Tibial nerve (tissue), 4 donors: ENCODE data around the gene DCDC2C. TPM values are rescaled to one million over a fixed set of nuclear protein-coding genes. Genes with fewer than 3 reads are reported as not detected.

Source experiments
- DNase-seq, 2 donors: peaks; one replicate each; pipeline ENCODE4 v3.0.0-alpha.2; 2019; ENCODE audit warnings: low spot score in 2 of 2
- H3K27ac ChIP-seq, 4 donors: fragments of 200-600 bp; sonication (generic) in 3 of 4; one replicate each; pipeline ENCODE4 v1.5.1; 2017 to 2019; ENCODE audit warnings: mild to moderate bottlenecking in 1 of 4
- H3K27me3 ChIP-seq, 2 donors: fragments of 200-600 bp; sonication (generic) in 1 of 2; one replicate each; pipeline versions ENCODE4 v1.5.1 to v1.6.0; 2017 to 2019
- H3K36me3 ChIP-seq, 3 donors: fragments of 200-600 bp; sonication (generic); one replicate each; pipeline ENCODE4 v1.5.1; 2018 to 2019
- H3K4me1 ChIP-seq, 4 donors: fragments of 200-600 bp; sonication (generic) in 3 of 4; one replicate each; pipeline ENCODE4 v1.5.1; 2017 to 2019
- H3K4me3 ChIP-seq, 4 donors: fragments of 200-600 bp; sonication (generic) in 3 of 4; one replicate each; pipeline ENCODE4 v1.5.1; 2017 to 2019; ENCODE audit warnings: mild to moderate bottlenecking in 1 of 4, moderate library complexity in 1 of 4
- H3K9me3 ChIP-seq, 4 donors: fragments of 200-600 bp; sonication (generic) in 3 of 4; one replicate each; pipeline ENCODE4 v1.5.1; 2017 to 2019
- EP300 ChIP-seq, 2 donors: sonication (generic); formaldehyde crosslinking; IDR thresholded peaks; one replicate each; pipeline ENCODE4 v1.6.1; 2017; ENCODE audit warnings: antibody characterized with exemption in 2 of 2, mild to moderate bottlenecking in 1 of 2
- POLR2A ChIP-seq, 2 donors: fragments of 450-650 bp; IDR thresholded peaks; one replicate each; pipeline ENCODE4 v1.6.1; 2017; ENCODE audit warnings: antibody characterized with exemption in 2 of 2, mild to moderate bottlenecking in 2 of 2, moderate library complexity in 2 of 2
- WGBS, 2 donors: methylation state at CpG; one replicate each; pipeline ENCODE4 v1.1.5; 2018; 5-methylcytosine and 5-hydroxymethylcytosine counted together
- total RNA-seq, 4 donors: library from RNA; depleted of rRNA; stranded (reverse); fragments of >200 nt; gene quantifications; one replicate each; pipeline ENCODE4 v1.1.0, GENCODE V29; 2016
- TF ChIP-seq, protein P1 (sequence below), 5 experiments: fragments of 200-600 bp in 3 of 5; fragments of 450-650 bp in 2 of 5; sonication (generic) in 3 of 5; IDR thresholded peaks; one replicate each; pipeline ENCODE4 v1.5.1; 2016 to 2019; ENCODE audit warnings: antibody characterized with exemption in 5 of 5, mild to moderate bottlenecking in 3 of 5, moderate library complexity in 2 of 5

The DCDC2C gene
- total RNA-seq, 4 donors from 2014 or later: 2.9 to 22.3 (median 5.6) TPM

DNA sequence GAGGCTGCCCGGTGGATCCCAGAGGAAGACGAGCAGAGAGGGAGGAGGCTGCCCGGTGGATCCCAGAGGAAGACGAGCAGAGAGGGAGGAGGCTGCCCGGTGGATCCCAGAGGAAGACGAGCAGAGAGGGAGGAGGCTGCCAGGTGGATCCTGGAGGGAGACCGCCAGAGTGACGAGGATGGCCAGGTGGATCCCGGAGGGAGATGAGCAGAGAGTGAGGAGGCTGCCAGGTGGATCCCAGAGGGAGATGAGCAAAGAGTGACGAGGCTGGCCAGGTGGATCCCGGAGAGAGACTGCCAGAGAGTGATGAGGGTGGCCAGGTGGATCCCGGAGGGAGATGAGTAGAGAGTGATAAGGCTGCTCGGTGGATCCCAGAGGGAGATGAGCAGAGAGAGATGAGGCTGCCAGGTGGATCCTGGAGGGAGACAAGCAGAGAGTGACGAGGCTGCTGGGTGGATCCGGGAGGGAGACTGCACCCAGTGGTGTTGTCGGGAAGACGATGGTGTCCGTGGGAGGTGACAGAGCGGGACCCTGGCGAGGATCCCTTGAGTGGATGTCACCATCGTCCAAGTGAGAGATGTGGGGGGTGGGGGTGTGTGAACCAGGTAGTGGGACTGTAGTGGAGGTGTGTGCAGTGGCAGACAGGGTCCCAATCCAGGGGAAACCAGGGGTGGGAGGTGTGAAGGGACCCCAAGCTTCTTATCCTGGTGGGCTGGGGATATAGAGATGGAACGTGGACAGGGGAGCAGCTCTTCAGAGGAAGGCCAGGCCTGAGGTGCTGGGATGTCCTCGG is 22.3 kb downstream of the DCDC2C start:
- DNase-seq: no peak
- 79 to 80% methylated on average over 18 to 23 of the region's 23 CpGs for WGBS, 2 donors
- TF ChIP-seq POLR2A (IDR thresholded peaks at IDR 0.05) (no peak), EP300 (IDR thresholded peaks at IDR 0.05) (no peak)
- TF ChIP-seq, protein P1, sequence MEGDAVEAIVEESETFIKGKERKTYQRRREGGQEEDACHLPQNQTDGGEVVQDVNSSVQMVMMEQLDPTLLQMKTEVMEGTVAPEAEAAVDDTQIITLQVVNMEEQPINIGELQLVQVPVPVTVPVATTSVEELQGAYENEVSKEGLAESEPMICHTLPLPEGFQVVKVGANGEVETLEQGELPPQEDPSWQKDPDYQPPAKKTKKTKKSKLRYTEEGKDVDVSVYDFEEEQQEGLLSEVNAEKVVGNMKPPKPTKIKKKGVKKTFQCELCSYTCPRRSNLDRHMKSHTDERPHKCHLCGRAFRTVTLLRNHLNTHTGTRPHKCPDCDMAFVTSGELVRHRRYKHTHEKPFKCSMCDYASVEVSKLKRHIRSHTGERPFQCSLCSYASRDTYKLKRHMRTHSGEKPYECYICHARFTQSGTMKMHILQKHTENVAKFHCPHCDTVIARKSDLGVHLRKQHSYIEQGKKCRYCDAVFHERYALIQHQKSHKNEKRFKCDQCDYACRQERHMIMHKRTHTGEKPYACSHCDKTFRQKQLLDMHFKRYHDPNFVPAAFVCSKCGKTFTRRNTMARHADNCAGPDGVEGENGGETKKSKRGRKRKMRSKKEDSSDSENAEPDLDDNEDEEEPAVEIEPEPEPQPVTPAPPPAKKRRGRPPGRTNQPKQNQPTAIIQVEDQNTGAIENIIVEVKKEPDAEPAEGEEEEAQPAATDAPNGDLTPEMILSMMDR (IDR thresholded peaks at IDR 0.05): no peak
- Histone ChIP-seq H3K36me3 (no peaks in the 10 kb centered on the region), H3K4me3 (no peak overlapping the region), H3K9me3 (peaks cover 0 to 11% (median 0%) of the 10 kb centered on the region in 4 donors), H3K4me1 (peaks cover 0 to 18% (median 0%) of the 10 kb centered on the region in 4 donors), H3K27ac (no peak overlapping the region), H3K27me3 (no peaks in the 10 kb centered on the region)

GRCh38 chr2:3726511-3726910 is 23.1 kb downstream of the DCDC2C start:
- Histone ChIP-seq H3K36me3 (no peaks in the 10 kb centered on the region), H3K9me3 (peaks cover 0 to 3% (median 0%) of the 10 kb centered on the region in 4 donors), H3K27me3 (no peaks in the 10 kb centered on the region), H3K4me1 (peaks cover 0 to 18% (median 0%) of the 10 kb centered on the region in 4 donors), H3K4me3 (no peak overlapping the region), H3K27ac (no peak overlapping the region)
- WGBS, 2 donors: 92 to 93% methylated on average over 10 of the region's 10 CpGs
- TF ChIP-seq POLR2A (IDR thresholded peaks at IDR 0.05): no peak
- TF ChIP-seq, protein P1 (IDR thresholded peaks at IDR 0.05): no peak
- no peak for TF ChIP-seq EP300 (IDR thresholded peaks at IDR 0.05)
- no peak for DNase-seq

- WGBS, 2 donors: 49 to 53% methylated on average over 10 to 12 of the region's 12 CpGs
- no peaks in the 10 kb centered on the region for H3K36me3 ChIP-seq
- peaks cover 0 to 18% (median 0%) of the 10 kb centered on the region in 4 donors for H3K4me1 ChIP-seq
- H3K9me3 ChIP-seq: no peaks in the 10 kb centered on the region
- no peak overlapping the region for H3K4me3 ChIP-seq
- H3K27ac ChIP-seq: peak overlapping the region in 2 of 4 donors; percentile 34 to 36
- no peak for TF ChIP-seq EP300 (IDR thresholded peaks at IDR 0.05)
- TF ChIP-seq, protein P1 (IDR thresholded peaks at IDR 0.05): no peak
- no peak for TF ChIP-seq POLR2A (IDR thresholded peaks at IDR 0.05)
- DNase-seq: no peak
- no peaks in the 10 kb centered on the region for H3K27me3 ChIP-seq
These were observed 24.1 kb downstream of the DCDC2C start for GRCh38 chr2:3727397-3728045.

DNA sequence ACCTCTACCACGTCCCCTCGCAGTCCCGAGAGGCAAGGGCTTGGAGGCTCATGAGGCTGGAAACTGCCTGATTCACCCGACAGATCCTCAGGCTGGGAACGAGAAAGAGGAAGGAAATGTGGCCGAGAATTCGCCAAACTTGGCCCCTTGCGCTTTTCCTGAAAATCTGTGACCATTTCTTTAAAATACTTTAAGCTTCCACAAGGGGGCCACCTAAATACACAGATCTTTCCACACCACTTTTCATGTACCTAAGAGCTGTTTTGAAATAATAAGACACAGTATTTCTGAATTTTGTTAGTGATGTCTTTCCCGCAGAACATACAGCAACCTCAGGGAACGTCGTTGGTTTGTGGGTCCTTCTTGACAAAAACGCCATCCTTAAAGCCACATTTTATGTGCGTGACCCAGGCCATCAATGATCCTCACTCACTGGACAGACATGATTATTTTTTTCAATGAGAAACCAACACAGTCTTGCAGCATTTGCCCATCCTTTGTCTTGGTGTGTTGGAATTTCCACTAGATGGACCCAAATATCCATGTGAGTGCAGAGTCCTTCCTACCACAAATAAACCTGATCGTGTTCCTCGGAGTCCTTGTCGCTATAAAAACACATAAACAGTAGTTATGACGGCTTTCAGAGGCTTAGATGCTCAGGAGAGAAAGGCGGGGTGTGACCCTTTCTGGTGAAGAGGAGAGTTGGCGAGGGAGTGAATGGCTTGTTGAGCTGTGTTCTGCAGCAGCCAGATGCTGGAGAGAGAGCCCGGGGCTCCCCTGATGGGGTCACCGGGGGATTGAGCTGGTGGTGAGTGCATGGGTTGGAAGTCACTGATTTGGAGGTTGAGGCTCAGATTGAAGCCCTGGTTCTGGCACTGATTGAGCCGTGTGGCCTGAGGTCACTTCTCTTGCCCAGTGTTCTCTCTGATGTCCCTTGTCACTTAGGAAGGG is 25.0 kb downstream of the DCDC2C start:
- DNase-seq: peak in 1 of 2 donors; percentile 26

More for the DNA sequence above, 25.0 kb downstream of the DCDC2C start:
- no peak overlapping the region for H3K4me3 ChIP-seq
- TF ChIP-seq POLR2A (IDR thresholded peaks at IDR 0.05): no peak
- TF ChIP-seq, protein P1 (IDR thresholded peaks at IDR 0.05): peak; percentile 29 to 74 (median 51)
- no peaks in the 10 kb centered on the region for H3K9me3 ChIP-seq
- 16 to 23% methylated on average over 22 of the region's 22 CpGs for WGBS, 2 donors
- peaks cover 0 to 18% (median 0%) of the 10 kb centered on the region in 4 donors for H3K4me1 ChIP-seq
- peak overlapping the region in 2 of 4 donors; percentile 34 to 36 for H3K27ac ChIP-seq
- no peaks in the 10 kb centered on the region for H3K27me3 ChIP-seq
- no peaks in the 10 kb centered on the region for H3K36me3 ChIP-seq
